Activated naive CD4-positive, alpha-beta T cell (primary cell): Measurements from ENCODE around the gene SRP14.
"Not testable (repeated sequence)": the region's sequence is repeated elsewhere in the genome, so short reads cannot be mapped to it uniquely, and the experiment has no call there.

Experiments
- DNase-seq, 4 experiments: peaks; one replicate each; lab custom pipeline; 2025; lab: John Stamatoyannopoulos, UW

Gene SRP14

DNA sequence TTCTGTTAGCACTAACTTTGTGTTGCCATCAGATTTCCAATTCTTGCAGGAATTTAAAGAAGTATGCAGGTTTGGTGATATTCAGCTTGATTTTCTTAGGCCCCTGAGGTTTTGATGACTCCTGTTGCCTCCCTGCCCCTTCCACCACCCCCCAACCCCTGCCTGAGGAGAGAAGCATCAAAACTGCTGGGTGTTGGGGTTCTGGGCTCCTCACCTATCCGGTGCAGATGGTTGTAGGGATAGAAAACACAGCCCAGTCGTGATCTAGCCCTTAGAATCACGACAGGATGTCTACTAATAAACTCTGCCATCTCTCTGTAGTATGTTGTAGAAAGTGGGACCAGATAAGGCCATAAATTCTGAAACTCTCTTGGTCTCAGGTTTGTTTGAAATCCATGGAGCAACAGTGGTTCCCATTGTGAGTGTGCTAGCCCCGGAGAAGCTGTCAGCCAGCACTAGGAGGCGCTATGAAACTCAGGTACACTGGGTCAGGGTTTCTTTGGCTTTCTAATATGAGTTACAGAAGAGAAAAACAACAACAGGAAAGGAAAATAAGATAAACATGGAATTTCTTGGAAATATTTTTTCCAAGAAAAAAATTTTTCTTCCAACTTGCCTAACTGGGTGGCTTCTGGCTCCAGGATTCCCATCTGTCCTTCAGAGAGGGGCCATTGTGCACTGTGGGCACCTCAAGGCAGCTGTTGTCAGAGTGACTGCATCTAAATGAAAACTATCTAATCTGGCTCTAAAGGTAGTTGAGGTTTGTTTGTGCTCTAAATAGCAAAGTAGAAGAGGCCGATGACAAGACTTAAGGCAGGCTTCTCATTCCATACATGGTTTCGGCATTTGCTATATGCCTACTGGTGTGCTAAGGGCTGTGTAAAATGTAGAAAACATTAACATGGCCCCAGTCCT lies 8.7 kb downstream of the SRP14 start:
- no peak for DNase-seq

DNA sequence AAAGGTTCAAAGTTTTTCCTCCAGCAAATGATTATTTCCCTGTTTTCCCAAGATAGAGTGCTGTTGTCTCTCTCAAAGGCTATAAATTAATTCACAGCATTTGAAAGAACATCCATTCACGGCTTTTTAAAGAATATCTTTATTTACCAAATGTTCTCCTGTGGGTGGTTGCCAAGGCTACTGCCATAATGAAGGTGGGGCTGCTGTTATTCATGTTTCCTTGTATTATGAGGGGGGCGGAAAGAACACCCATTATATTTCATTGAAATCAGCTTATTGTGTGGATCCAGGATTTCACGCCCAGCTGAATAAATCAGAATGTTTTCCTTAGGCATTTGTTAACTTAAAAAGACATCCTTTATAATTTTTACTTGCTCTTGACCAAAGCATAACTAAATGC lies 10.1 kb downstream of the SRP14 start:
- no peak for DNase-seq

DNA sequence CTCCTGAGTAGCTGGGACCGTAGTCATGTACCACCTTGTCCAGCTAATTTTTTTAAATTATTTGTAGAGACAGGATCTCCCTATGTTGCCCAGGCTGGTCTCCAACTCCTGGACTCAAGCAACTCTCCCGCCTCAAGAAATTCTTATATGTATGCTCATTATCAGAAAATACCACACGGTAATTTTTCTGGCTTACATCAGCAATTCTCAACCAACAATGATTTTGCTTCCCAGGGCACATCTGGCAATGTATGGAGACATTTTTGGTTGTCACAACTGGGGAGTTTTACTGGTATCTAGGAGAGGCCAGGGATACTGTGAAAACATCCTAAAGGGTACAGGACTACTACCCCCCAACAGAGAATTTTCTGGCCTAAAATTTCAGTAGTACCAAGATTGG lies 10.8 kb downstream of the SRP14 start:
- DNase-seq: no peak

DNA sequence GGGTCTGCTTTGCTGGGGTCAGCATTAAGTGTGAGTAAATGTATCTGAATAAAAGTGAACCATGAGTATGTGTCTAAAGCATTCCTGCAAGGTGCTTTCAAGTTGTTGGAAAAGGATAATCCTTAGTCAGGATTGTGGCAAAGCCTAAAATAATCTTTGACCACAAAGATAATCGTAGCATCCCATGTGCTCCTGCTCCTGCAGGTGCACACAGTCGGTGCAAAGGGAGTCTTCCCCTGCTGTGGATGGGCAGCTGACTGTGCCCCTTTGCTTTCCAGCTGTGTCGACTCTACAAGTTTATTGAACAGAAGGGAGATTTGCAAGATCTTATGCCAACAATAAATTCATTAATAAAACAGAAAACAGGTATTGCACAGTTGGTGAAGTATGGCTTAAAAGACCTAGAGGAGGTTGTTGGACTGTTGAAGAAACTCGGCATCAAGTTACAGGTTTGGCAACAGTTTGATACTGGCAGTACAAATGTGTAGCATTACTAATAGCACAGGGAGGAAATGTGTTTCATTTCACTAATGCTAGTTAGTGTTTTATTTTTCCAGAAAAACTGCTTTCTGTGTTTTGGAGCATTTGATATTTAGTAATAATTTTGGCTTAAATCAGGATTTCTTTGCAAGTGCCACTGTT lies 22.6 kb downstream of the SRP14 start:
- DNase-seq: no peak

DNA sequence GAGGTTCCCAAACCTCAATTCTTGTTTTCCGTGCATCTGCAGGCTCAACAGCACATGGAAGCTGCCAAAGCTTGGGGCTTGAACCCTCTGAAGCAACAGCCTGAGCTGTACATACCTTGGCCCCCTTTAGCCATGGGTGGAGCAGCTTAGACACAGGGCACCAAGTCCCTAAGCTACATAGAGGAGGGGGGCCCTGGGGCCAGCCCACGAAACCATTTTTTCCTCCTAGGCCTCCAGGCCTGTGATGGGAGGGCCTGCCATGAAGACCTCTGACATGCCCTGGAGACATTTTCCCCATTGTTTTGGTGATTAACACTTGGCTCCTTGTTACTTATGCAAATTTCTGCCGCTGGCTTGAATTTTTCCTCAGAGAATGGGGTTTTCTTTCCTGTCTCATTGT lies 24.6 kb downstream of the SRP14 start:
- no peak for DNase-seq

DNA sequence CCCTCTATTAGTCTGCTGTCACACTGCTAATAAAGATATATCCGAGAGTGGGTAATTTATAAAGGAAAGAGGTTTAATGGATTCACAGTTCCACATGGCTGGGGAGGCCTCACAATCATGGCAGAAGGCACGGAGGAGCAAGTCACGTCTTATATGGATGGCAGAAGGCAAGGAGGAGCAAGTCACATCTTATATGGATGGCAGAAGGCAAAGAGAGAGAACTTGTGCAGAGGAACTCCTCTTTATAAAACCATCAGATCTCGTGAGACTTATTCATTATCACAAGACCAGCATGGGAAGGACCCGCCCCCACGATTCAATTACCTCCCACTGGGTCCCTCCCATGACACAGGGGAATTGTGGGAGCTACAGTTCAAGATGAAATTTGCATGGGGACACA lies 25.6 kb downstream of the SRP14 start:
- DNase-seq: not testable (repeated sequence)

DNA sequence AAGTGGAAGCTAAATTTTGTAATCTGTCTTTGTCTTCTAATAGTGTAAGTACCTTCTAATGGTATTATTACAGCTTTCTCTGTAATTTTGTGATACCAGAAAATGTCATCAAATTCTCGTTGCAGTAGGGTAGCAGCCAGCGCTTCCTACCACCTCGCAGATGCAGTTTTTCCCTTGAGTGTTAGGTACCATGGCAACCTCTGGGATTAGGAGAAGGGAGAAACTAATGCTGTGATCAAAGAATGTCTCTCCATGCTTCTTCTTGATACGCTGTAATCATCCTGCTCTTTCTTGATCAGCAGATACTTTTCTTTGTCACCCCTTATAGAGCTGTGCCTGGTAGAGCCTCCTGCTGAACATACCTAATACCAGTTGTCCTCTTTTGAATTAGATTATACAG lies 27.7 kb downstream of the SRP14 start:
- no peak for DNase-seq

DNA sequence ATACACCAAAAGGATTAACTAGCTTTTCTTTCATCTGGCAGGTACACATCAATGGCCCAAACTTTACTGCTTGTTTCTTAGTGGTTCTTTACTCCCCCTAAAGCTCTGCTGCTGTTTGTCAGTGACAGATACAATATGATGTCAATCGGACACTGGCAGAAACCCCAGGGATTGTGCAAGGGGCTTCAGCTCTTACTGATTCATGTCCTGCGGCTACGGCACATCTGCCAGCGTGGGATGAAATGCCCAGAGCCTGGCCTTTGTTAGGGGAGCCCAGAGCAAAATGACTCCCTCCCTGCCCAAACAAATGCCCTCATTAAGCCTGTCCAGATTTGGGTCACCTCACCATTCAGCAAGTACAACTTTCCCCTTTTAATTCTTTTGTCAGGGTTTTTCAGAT lies 28.3 kb downstream of the SRP14 start:
- DNase-seq: no peak

DNA sequence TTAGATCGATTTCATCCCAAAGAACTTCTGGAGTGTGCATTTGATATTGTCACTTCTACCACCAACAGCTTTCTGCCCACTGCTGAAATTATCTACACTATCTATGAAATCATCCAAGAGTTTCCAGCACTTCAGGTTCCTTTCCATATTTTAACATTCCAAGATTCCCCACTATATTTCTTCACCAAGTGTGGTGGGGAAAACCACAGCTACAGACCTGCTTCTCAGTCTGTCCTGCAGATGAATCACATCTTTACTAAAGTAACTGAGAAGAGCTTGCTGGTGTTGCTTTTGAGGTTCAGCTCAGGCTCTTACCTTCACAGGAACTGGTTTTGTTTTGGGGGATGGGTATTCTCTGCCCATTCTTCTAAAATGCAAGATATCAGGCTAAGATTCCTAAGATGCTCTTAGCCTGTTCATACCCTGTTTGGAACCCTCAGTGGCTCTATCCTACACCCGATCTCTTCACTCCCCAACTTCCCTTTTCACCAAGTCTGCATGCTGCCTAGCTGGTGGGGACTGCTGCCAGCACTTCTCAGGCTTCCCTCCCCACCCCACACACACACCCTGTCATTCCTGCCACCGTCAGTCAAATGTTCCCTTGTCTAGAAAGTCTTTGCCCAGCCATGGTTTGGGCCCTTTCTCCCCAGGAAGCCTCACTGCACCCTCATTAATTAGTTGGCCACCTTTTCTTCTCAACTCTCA lies 30.8 kb downstream of the SRP14 start:
- DNase-seq: no peak

DNA sequence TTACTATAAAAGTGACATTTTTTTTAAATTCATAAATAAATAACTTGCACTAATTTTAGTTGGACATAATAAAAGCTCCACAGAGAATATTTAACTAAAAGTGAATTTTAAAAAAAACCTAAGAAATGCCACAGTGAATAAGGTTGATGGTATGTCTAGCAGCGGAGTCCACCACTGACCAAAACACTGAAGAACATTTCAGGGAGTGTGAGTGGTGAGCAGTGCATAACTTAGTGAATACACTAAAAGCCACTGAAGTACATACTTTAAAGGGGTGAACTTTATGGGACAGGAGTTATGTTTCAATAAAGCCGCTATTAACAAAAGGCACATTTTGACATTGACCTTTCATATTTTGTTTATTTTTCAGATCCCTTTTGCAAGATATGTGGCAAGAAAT lies 32.3 kb downstream of the SRP14 start:
- DNase-seq: no peak

DNA sequence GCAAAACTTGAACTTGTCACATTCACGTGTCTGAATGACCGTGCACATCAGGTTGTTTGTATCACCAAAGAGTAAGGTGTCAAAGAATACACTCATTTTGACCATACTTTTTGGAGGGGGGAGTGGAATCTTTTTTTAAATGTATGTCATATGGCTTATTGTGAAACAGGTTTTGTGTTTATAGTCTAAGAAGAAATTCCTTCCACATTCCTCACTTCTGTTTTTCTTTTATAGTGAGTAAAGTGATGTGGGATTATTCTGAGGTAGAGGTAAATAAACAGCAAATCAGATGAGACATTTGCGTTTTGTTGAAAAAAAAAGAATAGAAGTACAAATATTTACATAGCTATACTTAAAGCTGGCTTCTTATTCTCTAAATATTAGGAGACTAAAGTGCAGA lies 33.0 kb downstream of the SRP14 start:
- no peak for DNase-seq

DNA sequence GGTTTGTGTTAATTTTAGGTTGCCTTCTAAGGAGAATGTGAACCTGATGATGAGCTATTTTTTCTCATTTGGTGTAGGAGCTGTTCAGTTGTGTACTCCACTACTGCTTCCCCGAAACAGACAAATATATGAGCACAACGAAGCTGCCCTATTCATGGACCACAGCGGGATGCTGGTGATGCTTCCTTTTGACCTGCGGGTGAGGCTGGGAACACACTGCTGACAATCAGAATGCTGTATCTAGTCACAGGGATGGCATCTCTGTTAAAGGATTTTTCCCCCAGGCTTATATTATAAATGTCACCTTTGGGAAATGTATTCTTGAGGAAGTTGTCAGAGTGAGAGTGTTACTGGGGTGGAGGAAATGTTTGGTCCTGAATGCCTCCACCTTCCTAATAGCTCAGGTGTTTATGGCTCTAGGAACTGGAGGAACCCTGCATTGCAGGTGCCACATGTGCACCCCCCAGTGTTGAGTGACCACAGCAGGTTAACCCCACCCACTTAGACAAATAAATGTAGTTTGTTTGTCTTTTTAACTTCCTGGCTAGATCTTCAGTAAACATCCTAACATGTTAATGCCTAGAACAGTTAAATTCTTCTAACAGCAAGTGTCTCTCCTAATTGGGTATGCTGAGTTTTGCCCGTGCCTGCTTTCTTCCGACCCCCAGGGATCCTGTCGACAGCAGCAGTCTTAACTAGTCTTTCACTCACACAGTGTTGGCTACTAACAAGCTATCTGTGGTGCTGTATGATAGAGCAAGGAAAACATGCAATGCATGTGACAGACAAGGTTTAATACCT lies 35.7 kb downstream of the SRP14 start:
- DNase-seq: no peak

DNA sequence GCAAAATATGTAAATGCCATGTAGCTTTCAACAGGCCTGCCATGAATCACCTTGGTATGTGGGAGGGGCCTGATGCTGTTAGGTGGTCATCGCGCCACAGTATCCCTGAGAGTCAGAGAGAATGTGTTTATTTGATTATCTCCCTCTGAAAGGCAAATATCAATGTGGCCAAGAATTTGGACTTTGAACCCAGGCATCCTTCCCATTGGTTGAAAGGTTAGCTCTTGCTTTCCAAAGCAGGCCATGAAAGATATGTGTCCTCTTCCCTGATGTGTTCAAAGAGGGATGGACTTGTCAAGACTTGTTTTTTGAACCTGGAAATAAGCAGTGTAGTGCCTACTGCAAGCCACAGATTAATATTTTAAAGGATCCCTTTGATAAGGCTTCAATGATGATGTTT lies 36.7 kb downstream of the SRP14 start:
- DNase-seq: no peak

DNA sequence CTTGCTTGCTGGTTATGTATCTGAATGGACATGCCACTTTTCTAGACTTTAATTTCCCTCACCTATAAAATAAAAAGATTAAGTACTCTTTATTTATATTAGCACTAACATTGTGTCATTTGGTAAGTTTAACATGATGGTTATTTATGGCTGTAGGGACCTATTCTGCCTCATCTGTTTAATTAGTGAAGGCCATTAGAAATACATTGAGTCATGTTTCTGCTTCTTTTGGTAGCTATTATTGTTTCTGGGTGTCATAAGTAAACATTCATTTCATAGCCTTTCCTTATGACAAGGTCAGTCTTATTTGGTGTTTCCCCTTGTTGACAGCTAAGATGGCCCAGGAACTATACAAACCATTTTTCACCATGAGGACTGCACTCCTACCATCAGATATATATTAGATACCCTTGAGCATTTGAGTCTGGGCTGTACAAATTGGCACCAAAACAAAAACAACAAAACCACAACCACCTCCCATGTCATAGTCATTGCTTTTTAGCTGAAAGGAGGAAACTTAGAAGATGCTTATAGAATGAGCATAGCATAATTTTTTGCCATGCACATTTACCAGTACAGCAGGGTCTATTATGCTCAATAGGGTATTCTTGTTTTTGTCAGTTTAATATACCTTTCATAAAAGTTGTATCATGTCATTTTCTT lies 39.3 kb downstream of the SRP14 start:
- no peak for DNase-seq

DNA sequence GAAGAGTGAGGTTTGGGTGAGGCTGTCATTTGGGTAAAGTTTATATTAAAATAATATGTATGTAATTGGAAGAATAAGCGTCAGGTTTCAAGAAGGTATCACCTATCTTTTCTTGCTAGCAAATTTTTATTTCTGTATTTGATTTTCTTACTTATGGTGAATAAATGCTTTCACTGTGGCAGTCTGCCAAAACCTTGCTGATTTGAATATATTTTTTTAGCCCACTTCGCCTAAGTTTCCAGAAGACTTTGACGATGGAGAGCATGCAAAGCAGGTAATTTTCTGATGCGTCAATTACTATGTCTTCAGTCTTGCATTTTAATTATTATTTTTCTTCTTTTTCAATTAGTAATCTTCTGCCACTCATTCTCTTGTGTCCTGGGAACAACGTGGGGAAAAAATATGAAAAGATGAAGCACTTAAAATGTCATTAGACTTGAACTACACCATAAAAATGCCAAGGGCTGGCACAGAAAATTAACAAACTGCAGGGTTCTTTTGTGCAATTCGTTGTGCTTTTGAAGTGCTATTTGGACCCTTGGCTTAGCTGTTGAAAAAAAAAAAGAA lies 40.4 kb downstream of the SRP14 start:
- DNase-seq: no peak

DNA sequence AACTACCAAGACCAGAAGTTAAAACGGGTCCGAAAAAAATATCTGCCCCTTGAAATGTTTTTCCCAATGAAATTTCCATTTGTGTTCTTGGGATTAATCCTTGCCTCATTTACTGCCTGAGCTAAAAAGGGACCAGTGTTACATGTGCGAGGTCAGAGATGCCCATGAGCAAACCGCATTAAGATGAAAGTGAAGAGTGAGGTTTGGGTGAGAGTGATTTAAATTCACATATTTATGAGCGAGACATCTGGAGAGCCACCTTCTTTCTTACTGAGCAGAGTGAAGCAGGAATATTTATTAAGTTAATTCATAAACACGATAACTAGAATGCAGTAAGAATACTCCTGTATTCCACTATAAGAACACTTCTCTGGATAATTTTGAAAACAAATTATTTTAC lies 41.3 kb downstream of the SRP14 start:
- no peak for DNase-seq

DNA sequence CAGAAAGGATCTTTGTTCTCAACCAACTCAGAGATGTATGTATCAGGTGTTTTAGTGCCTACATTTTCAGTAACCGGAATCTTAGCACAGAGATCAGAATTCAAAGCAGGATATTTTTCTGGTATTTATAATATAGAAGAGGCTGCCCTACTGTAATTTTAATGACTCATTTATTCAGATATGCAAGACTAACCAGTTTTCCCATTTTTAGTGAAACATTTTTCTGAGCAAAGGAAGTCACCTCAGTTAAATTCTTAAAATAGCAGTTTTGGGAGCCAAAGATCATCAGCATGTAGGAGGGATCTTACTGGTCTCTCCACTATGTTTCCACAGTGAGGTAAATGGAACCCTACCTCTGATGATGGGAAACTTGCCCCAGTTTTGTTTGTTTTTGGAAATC lies 42.0 kb downstream of the SRP14 start:
- DNase-seq: no peak

DNA sequence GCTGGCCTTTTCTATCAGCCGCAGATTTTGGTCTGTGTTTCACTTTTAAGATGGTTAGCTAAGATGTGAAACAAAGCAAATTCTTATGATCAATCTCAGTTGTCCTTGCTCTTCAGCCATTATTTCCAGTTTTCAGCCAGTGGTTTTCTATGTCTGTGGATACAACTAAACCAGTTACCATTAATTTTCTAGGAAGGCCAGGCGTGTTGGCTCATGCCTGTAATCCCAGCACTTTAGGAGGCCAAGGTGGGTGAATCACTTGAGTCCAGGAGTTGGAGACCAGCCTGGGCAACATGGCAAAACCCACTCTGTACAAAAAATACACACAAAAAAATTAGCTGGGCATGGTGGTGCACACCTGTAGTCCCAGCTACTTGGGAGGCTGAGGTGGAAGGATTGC lies 42.8 kb downstream of the SRP14 start:
- DNase-seq: not testable (repeated sequence)

DNA sequence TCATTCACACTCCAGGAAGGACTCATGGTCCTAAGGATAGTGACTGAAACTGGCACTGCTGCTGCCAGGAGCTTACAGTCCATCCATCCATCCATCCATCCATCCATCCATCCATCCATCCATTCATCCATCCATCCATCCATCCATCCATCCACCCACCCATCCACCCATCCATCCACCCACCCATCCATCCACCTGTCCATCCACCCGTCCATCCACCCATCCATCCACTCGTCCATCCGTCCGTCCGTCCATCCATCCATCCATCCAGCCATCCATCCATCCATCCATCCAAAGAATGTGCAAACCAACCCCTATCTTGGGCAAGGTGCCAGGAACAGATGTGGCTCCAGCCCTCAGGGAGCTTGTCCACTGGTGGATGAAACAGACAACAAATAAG lies 46.0 kb downstream of the SRP14 start:
- DNase-seq: not testable (repeated sequence)

DNA sequence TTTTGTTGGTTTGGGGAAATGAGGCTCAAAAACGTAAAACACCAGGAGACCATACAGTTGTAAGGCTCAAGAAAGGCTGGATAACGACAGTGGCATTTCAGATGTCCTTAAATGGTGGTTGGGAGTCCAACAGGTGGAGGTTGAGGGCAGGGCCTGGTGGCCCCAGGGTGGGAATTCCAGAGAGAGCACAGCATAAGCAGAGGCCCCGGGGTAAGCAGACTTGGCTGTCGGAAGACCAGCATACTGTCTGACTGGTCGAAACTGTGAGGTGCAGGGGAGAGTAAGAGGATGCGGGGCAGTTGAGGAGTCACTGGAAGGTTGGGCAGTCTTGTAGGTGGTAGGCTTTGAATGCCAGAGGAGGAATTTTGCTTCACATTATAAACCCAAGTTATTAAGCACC lies 48.3 kb downstream of the SRP14 start:
- no peak for DNase-seq

DNA sequence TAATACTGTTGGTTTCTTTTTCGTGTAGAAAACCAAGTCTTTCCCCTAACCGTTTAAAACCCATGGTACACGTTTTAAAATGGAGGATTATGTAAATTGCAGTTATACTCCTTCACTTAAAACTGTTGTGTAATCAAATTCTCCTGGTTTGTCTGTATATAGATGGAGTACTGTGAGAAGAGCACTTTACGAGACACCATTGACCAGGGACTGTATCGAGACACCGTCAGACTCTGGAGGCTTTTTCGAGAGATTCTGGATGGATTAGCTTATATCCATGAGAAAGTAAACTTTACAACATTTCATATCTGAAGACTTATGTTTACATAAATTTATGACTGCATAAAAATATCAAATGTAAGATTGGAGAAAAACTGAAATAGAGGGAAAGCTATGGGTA lies 51.2 kb downstream of the SRP14 start:
- no peak for DNase-seq
